Karpas-422 (cell line): ENCODE data around the gene RNFT2. TPM values are rescaled to one million over a fixed set of nuclear protein-coding genes. Genes with fewer than 3 reads are reported as not detected.

Experiments used
- DNase-seq: peaks from one replicate; pipeline ENCODE4 v3.0.0-alpha.2; 2015
- H2AFZ ChIP-seq: fragments of 200-600 bp; sonication (generic); 2 replicates; pipeline ENCODE4 v1.6.1; 2014; ENCODE audit warnings: antibody characterized with exemption, low read length, mixed read lengths
- H3K27ac ChIP-seq: fragments of 200-600 bp; sonication (generic); 2 replicates; pipeline ENCODE4 v1.5.1; 2014; ENCODE audit warnings: mild to moderate bottlenecking, low read length, moderate library complexity
- H3K27me3 ChIP-seq: fragments of 200-600 bp; sonication (generic); 2 replicates; pipeline ENCODE4 v1.6.1; 2014; ENCODE audit warnings: low read length, mixed read lengths
- H3K36me3 ChIP-seq: fragments of 200-600 bp; sonication (generic); 2 replicates; pipeline ENCODE4 v1.6.1; 2014; ENCODE audit warnings: low read length, mixed read lengths; ENCODE audit not compliant: insufficient read depth
- H3K4me1 ChIP-seq: fragments of 200-600 bp; sonication (generic); 2 replicates; pipeline ENCODE4 v1.6.1; 2014; ENCODE audit warnings: mild to moderate bottlenecking, low read length, mixed read lengths
- H3K4me2 ChIP-seq: fragments of 200-600 bp; sonication (generic); 2 replicates; pipeline ENCODE4 v1.6.1; 2014; ENCODE audit warnings: low read length, low read depth, mild to moderate bottlenecking; ENCODE audit not compliant: poor library complexity, severe bottlenecking
- H3K4me3 ChIP-seq: fragments of 200-600 bp; sonication (generic); 2 replicates; pipeline ENCODE4 v1.5.1; 2014; ENCODE audit warnings: mild to moderate bottlenecking, antibody characterized with exemption, low read length, mixed read lengths
- H3K79me2 ChIP-seq: fragments of 200-600 bp; sonication (generic); 2 replicates; pipeline ENCODE4 v1.6.1; 2014; ENCODE audit warnings: mild to moderate bottlenecking, low read length, mixed read lengths
- H3K9ac ChIP-seq: fragments of 200-600 bp; sonication (generic); 2 replicates; pipeline ENCODE4 v1.6.0; 2014; ENCODE audit warnings: low read length
- H3K9me2 ChIP-seq: fragments of 200-600 bp; sonication (generic), shearing (Covaris generic); replicated peaks from 2 replicates; pipeline ENCODE4 v1.6.0; 2014; ENCODE audit warnings: mild to moderate bottlenecking, low read length, moderate library complexity; ENCODE audit not compliant: insufficient read depth
- H3K9me3 ChIP-seq: fragments of 300-700, 200-600 bp; sonication (generic); 2 replicates; pipeline ENCODE4 v1.6.1; 2014; ENCODE audit warnings: low read length, mixed read lengths
- H4K20me1 ChIP-seq: fragments of 200-600 bp; sonication (generic); 2 replicates; pipeline ENCODE4 v1.6.1; 2014; ENCODE audit warnings: mild to moderate bottlenecking, antibody characterized with exemption, low read length, low read depth; ENCODE audit not compliant: insufficient read depth
- total RNA-seq: library from RNA; depleted of rRNA; stranded (reverse); fragments of >200 nt; shearing (Covaris generic); gene quantifications from 2 replicates; pipeline ENCODE4 v1.2.3, GENCODE V29; 2014; ENCODE audit warnings: low replicate concordance

Gene RNFT2
- total RNA-seq, 1 experiment from 2014 or later: 6.7 TPM

- H3K36me3 ChIP-seq: 0 out of 2 replicates have a peak, but pooled peaks cover 2% of the 10 kb centered on the region
- H3K9ac ChIP-seq: no peak overlapping the region
- no peaks in the 10 kb centered on the region for H3K79me2 ChIP-seq
- H3K27ac ChIP-seq: no peak overlapping the region
- no peaks in the 10 kb centered on the region for H4K20me1 ChIP-seq
- no peak overlapping the region for H3K4me2 ChIP-seq
- H3K9me3 ChIP-seq: no peaks in the 10 kb centered on the region
- no peak overlapping the region for H3K4me3 ChIP-seq
- H3K9me2 ChIP-seq: no peaks in the 10 kb centered on the region
- no peak for DNase-seq
- no peaks in the 10 kb centered on the region for H3K27me3 ChIP-seq
- H2AFZ ChIP-seq: no peak overlapping the region
- H3K4me1 ChIP-seq: no peaks in the 10 kb centered on the region
Measured at GRCh38 chr12:116760622-116761020, 22.5 kb downstream of the RNFT2 start.

- no peak overlapping the region for H3K4me3 ChIP-seq
- H3K4me1 ChIP-seq: no peaks in the 10 kb centered on the region
- no peak overlapping the region for H3K27ac ChIP-seq
- H3K9me2 ChIP-seq: no peaks in the 10 kb centered on the region
- no peak overlapping the region for H3K4me2 ChIP-seq
- H2AFZ ChIP-seq: no peak overlapping the region
- H3K9me3 ChIP-seq: no peaks in the 10 kb centered on the region
- H3K27me3 ChIP-seq: no peaks in the 10 kb centered on the region
- H3K9ac ChIP-seq: no peak overlapping the region
- H3K36me3 ChIP-seq: 0 out of 2 replicates have a peak, but pooled peaks cover 2% of the 10 kb centered on the region
- H3K79me2 ChIP-seq: no peaks in the 10 kb centered on the region
- H4K20me1 ChIP-seq: no peaks in the 10 kb centered on the region
- no peak for DNase-seq
Measured at GRCh38 chr12:116761499-116761898, 23.4 kb downstream of the RNFT2 start.

- Histone ChIP-seq H3K9me3 (no peaks in the 10 kb centered on the region), H3K9me2 (no peaks in the 10 kb centered on the region), H4K20me1 (no peaks in the 10 kb centered on the region), H3K9ac (no peak overlapping the region), H3K36me3 (0 out of 2 replicates have a peak, but pooled peaks cover 1% of the 10 kb centered on the region), H3K27ac (no peak overlapping the region), H3K27me3 (no peaks in the 10 kb centered on the region), H3K4me3 (no peak overlapping the region), H2AFZ (no peak overlapping the region), H3K4me1 (no peaks in the 10 kb centered on the region), H3K4me2 (no peak overlapping the region), H3K79me2 (no peaks in the 10 kb centered on the region)
- DNase-seq: no peak
Measured at GRCh38 chr12:116765271-116765670, 27.2 kb downstream of the RNFT2 start.

- H3K4me2 ChIP-seq: no peak overlapping the region
- H3K4me3 ChIP-seq: no peak overlapping the region
- no peaks in the 10 kb centered on the region for H4K20me1 ChIP-seq
- H3K9me3 ChIP-seq: no peaks in the 10 kb centered on the region
- H3K9ac ChIP-seq: no peak overlapping the region
- no peaks in the 10 kb centered on the region for H3K9me2 ChIP-seq
- no peaks in the 10 kb centered on the region for H3K36me3 ChIP-seq
- no peaks in the 10 kb centered on the region for H3K27me3 ChIP-seq
- no peak overlapping the region for H3K27ac ChIP-seq
- no peaks in the 10 kb centered on the region for H3K4me1 ChIP-seq
- no peak overlapping the region for H2AFZ ChIP-seq
- DNase-seq: no peak
- H3K79me2 ChIP-seq: no peaks in the 10 kb centered on the region
Measured at GRCh38 chr12:116766285-116766684, 28.2 kb downstream of the RNFT2 start.

- H3K4me1 ChIP-seq: no peaks in the 10 kb centered on the region
- H3K9me2 ChIP-seq: no peaks in the 10 kb centered on the region
- no peaks in the 10 kb centered on the region for H4K20me1 ChIP-seq
- H3K36me3 ChIP-seq: no peaks in the 10 kb centered on the region
- H2AFZ ChIP-seq: no peak overlapping the region
- H3K9me3 ChIP-seq: no peaks in the 10 kb centered on the region
- no peak overlapping the region for H3K9ac ChIP-seq
- DNase-seq: no peak
- H3K4me3 ChIP-seq: no peak overlapping the region
- no peak overlapping the region for H3K4me2 ChIP-seq
- no peaks in the 10 kb centered on the region for H3K79me2 ChIP-seq
- no peak overlapping the region for H3K27ac ChIP-seq
- no peaks in the 10 kb centered on the region for H3K27me3 ChIP-seq
Measured at GRCh38 chr12:116766746-116767145, 28.6 kb downstream of the RNFT2 start.

GRCh38 chr12:116771651-116772050 lies 33.5 kb downstream of the RNFT2 start:
- no peak for DNase-seq
- H4K20me1 ChIP-seq: no peaks in the 10 kb centered on the region
- no peak overlapping the region for H2AFZ ChIP-seq
- no peak overlapping the region for H3K9ac ChIP-seq
- no peaks in the 10 kb centered on the region for H3K27me3 ChIP-seq
- H3K9me2 ChIP-seq: no peaks in the 10 kb centered on the region
- no peaks in the 10 kb centered on the region for H3K9me3 ChIP-seq
- 0 out of 2 replicates have a peak, but pooled peaks cover 4% of the 10 kb centered on the region for H3K36me3 ChIP-seq
- no peak overlapping the region for H3K4me2 ChIP-seq
- H3K4me3 ChIP-seq: no peak overlapping the region
- no peak overlapping the region for H3K27ac ChIP-seq
- H3K4me1 ChIP-seq: no peaks in the 10 kb centered on the region
- no peaks in the 10 kb centered on the region for H3K79me2 ChIP-seq

GRCh38 chr12:116773276-116773731 lies 35.2 kb downstream of the RNFT2 start:
- no peak overlapping the region for H3K4me3 ChIP-seq
- no peaks in the 10 kb centered on the region for H3K9me3 ChIP-seq
- no peak overlapping the region for H2AFZ ChIP-seq
- H4K20me1 ChIP-seq: no peaks in the 10 kb centered on the region
- 0 out of 2 replicates have a peak, but pooled peaks cover 4% of the 10 kb centered on the region for H3K36me3 ChIP-seq
- no peak for DNase-seq
- H3K4me1 ChIP-seq: no peaks in the 10 kb centered on the region
- H3K79me2 ChIP-seq: no peaks in the 10 kb centered on the region
- H3K27ac ChIP-seq: no peak overlapping the region
- H3K9me2 ChIP-seq: no peaks in the 10 kb centered on the region
- no peaks in the 10 kb centered on the region for H3K27me3 ChIP-seq
- no peak overlapping the region for H3K4me2 ChIP-seq
- no peak overlapping the region for H3K9ac ChIP-seq

- no peaks in the 10 kb centered on the region for H3K9me3 ChIP-seq
- H3K27ac ChIP-seq: no peak overlapping the region
- no peaks in the 10 kb centered on the region for H3K4me1 ChIP-seq
- 0 out of 2 replicates have a peak, but pooled peaks cover 4% of the 10 kb centered on the region for H3K36me3 ChIP-seq
- no peak for DNase-seq
- H3K4me2 ChIP-seq: no peak overlapping the region
- H3K9ac ChIP-seq: no peak overlapping the region
- H2AFZ ChIP-seq: no peak overlapping the region
- no peaks in the 10 kb centered on the region for H3K27me3 ChIP-seq
- H3K79me2 ChIP-seq: no peaks in the 10 kb centered on the region
- no peak overlapping the region for H3K4me3 ChIP-seq
- H3K9me2 ChIP-seq: no peaks in the 10 kb centered on the region
- no peaks in the 10 kb centered on the region for H4K20me1 ChIP-seq
Measured at GRCh38 chr12:116774020-116774419, 35.9 kb downstream of the RNFT2 start.

GRCh38 chr12:116777245-116777644 lies 39.1 kb downstream of the RNFT2 start:
- Histone ChIP-seq H3K79me2 (no peaks in the 10 kb centered on the region), H3K9ac (no peak overlapping the region), H3K4me3 (no peak overlapping the region), H4K20me1 (no peaks in the 10 kb centered on the region), H3K36me3 (0 out of 2 replicates have a peak, but pooled peaks cover 4% of the 10 kb centered on the region), H2AFZ (no peak overlapping the region), H3K4me2 (no peak overlapping the region), H3K9me2 (no peaks in the 10 kb centered on the region), H3K4me1 (no peaks in the 10 kb centered on the region), H3K27me3 (no peaks in the 10 kb centered on the region), H3K9me3 (no peaks in the 10 kb centered on the region), H3K27ac (no peak overlapping the region)
- no peak for DNase-seq
